H1 (cell line): ENCODE results near the gene SORCS3. TPM values are rescaled to one million over a fixed set of nuclear protein-coding genes. Genes with fewer than 3 reads are reported as not detected.

Source experiments
- CTCF ChIA-PET: fragments of 300-600 bp; sonication (Branson Sonifier 250); formaldehyde crosslinking; loops from one replicate; lab custom pipeline; 2021; ENCODE audit not compliant: partially characterized antibody; lab: Charles Lee
- POLR2A ChIA-PET: fragments of 300-600 bp; sonication (Branson Sonifier 250); formaldehyde crosslinking; loops from one replicate; lab custom pipeline; 2021; ENCODE audit warnings: inconsistent platforms; ENCODE audit not compliant: partially characterized antibody; lab: Charles Lee
- DNase-seq, 2 experiments: peaks; one replicate each; pipeline versions ENCODE4 v3.0.0 to v3.0.0-alpha.2; 2010 to 2022; ENCODE audit warnings: low spot score in 2 of 2, low read depth in 1 of 2, mixed read lengths in 1 of 2
- FAIRE-seq: peaks from 2 replicates; lab custom pipeline; 2011; peaks lifted over from hg19 to GRCh38; lab: Jason Lieb, UNC
- H2AFZ ChIP-seq: 2 replicates; pipeline ENCODE4 v1.8.1; 2012; ENCODE audit warnings: low read length, inconsistent platforms
- H2AK5ac ChIP-seq: 2 replicates; pipeline ENCODE4 v1.6.1; 2013; ENCODE audit warnings: low read depth, low read length
- H2BK120ac ChIP-seq: replicated peaks from 2 replicates; pipeline ENCODE3; 2013; ENCODE audit warnings: low read depth, low read length, inconsistent platforms
- H2BK12ac ChIP-seq: 2 replicates; pipeline ENCODE4 v1.6.1; 2013; ENCODE audit warnings: low read depth, low read length
- H2BK15ac ChIP-seq: 2 replicates; pipeline ENCODE4 v1.6.1; 2013; ENCODE audit warnings: low read length
- H2BK20ac ChIP-seq: 2 replicates; pipeline ENCODE4 v1.6.1; 2013; ENCODE audit warnings: low read length
- H2BK5ac ChIP-seq: 2 replicates; pipeline ENCODE4 v1.6.1; 2013; ENCODE audit warnings: low read depth, low read length
- H3K14ac ChIP-seq: 2 replicates; pipeline ENCODE4 v1.6.1; 2013; ENCODE audit warnings: inconsistent platforms; ENCODE audit not compliant: insufficient read length
- H3K18ac ChIP-seq: 2 replicates; pipeline ENCODE4 v1.6.1; 2013; ENCODE audit warnings: low read length; ENCODE audit errors: extremely low read depth
- H3K23ac ChIP-seq: 2 replicates; pipeline ENCODE4 v1.6.1; 2013; ENCODE audit warnings: inconsistent platforms; ENCODE audit not compliant: insufficient read length
- H3K23me2 ChIP-seq: 2 replicates; pipeline ENCODE4 v1.6.1; 2013; ENCODE audit warnings: low read depth, low read length
- H3K27ac ChIP-seq: 2 replicates; pipeline ENCODE4 v1.6.1; 2011; ENCODE audit warnings: low read depth, low read length, inconsistent platforms
- H3K27me3 ChIP-seq, 4 experiments: replicated peaks in 1 of 4; 1 replicate in 1 of 4; 2 replicates in 3 of 4; pipeline versions ENCODE4 v1.6.1 to v1.8.1; 2011 to 2013; ENCODE audit warnings: low read length in 3 of 4, mild to moderate bottlenecking in 3 of 4, inconsistent platforms in 2 of 4, mixed read lengths in 2 of 4, moderate library complexity in 1 of 4; ENCODE audit not compliant: control insufficient read depth in 3 of 4, insufficient read depth in 3 of 4; ENCODE audit errors: extremely low read depth in 1 of 4
- H3K36me3 ChIP-seq, 4 experiments: 2 replicates each; pipeline versions ENCODE4 v1.6.1 to v1.8.1; 2011 to 2013; ENCODE audit warnings: mild to moderate bottlenecking in 4 of 4, low read length in 3 of 4, moderate library complexity in 2 of 4, control low read depth in 1 of 4, inconsistent platforms in 1 of 4; ENCODE audit not compliant: insufficient read depth in 4 of 4, control insufficient read depth in 2 of 4
- H3K4ac ChIP-seq: replicated peaks from 2 replicates; pipeline ENCODE3; 2013; ENCODE audit warnings: low read length, low read depth, mixed read lengths, inconsistent platforms; ENCODE audit not compliant: insufficient read length
- H3K4me1 ChIP-seq, 4 experiments: replicated peaks in 1 of 4; 1 replicate in 1 of 4; 2 replicates in 3 of 4; pipeline versions ENCODE4 v1.6.1 to v1.8.1; 2011 to 2013; ENCODE audit warnings: low read length in 3 of 4, inconsistent platforms in 2 of 4, mixed read lengths in 1 of 4; ENCODE audit not compliant: insufficient read depth in 4 of 4, control insufficient read depth in 3 of 4
- H3K4me2 ChIP-seq, 2 experiments: 2 replicates each; pipeline versions ENCODE4 v1.6.1 to v1.8.1; 2011 to 2013; ENCODE audit warnings: low read depth in 2 of 2, low read length in 2 of 2, control low read depth in 1 of 2, inconsistent platforms in 1 of 2, mild to moderate bottlenecking in 1 of 2; ENCODE audit not compliant: insufficient read depth in 1 of 2
- H3K4me3 ChIP-seq, 4 experiments: fragments of 200-600, 300-600 bp in 1 of 4; sonication (generic), shearing (Covaris generic), sonication (Bioruptor Twin) in 1 of 4; 2 replicates each; pipeline versions ENCODE4 v1.5.1 to v1.8.1; 2011 to 2016; ENCODE audit warnings: low read length in 4 of 4, low read depth in 3 of 4, control low read depth in 2 of 4, inconsistent platforms in 2 of 4, mild to moderate bottlenecking in 2 of 4, mixed read lengths in 1 of 4, moderate library complexity in 1 of 4; ENCODE audit not compliant: insufficient read depth in 2 of 4; ENCODE audit errors: extremely low read depth in 1 of 4
- H3K56ac ChIP-seq: replicated peaks from 2 replicates; pipeline ENCODE3; 2013; ENCODE audit warnings: low read depth, mild to moderate bottlenecking, mixed read lengths, low read length, inconsistent platforms; ENCODE audit not compliant: insufficient read length
- H3K79me1 ChIP-seq: 2 replicates; pipeline ENCODE4 v1.6.1; 2013; ENCODE audit warnings: low read depth, low read length, control low read depth
- H3K79me2 ChIP-seq, 2 experiments: 2 replicates each; pipeline versions ENCODE4 v1.6.1 to v1.8.1; 2012 to 2013; ENCODE audit warnings: low read length in 2 of 2, mild to moderate bottlenecking in 2 of 2, inconsistent platforms in 1 of 2; ENCODE audit not compliant: insufficient read depth in 2 of 2, control insufficient read depth in 1 of 2
- H3K9ac ChIP-seq, 4 experiments: replicated peaks in 1 of 4; 1 replicate in 1 of 4; 2 replicates in 3 of 4; pipeline versions ENCODE4 v1.6.1 to v1.8.1; 2011 to 2013; ENCODE audit warnings: low read depth in 3 of 4, low read length in 3 of 4, control low read depth in 2 of 4, mild to moderate bottlenecking in 2 of 4, moderate library complexity in 2 of 4, inconsistent platforms in 1 of 4; ENCODE audit errors: extremely low read depth in 1 of 4
- H3K9me3 ChIP-seq, 2 experiments: 2 replicates each; pipeline versions ENCODE4 v1.6.1 to v1.8.1; 2012 to 2013; ENCODE audit warnings: mild to moderate bottlenecking in 2 of 2, moderate library complexity in 2 of 2, control low read depth in 1 of 2, inconsistent platforms in 1 of 2, low read depth in 1 of 2, low read length in 1 of 2, mixed read lengths in 1 of 2; ENCODE audit not compliant: insufficient read depth in 2 of 2
- H4K20me1 ChIP-seq, 2 experiments: replicated peaks in 1 of 2; 2 replicates each; pipeline versions ENCODE3 to v1.8.1; 2011 to 2013; ENCODE audit warnings: inconsistent platforms in 2 of 2, low read length in 2 of 2, mild to moderate bottlenecking in 1 of 2; ENCODE audit not compliant: insufficient read depth in 2 of 2, control insufficient read depth in 1 of 2
- H4K5ac ChIP-seq: 2 replicates; pipeline ENCODE4 v1.6.1; 2013; ENCODE audit warnings: low read length, low read depth, mixed read lengths, inconsistent platforms; ENCODE audit not compliant: insufficient read length
- H4K8ac ChIP-seq: 2 replicates; pipeline ENCODE4 v1.8.0; 2013; ENCODE audit warnings: mild to moderate bottlenecking, moderate library complexity, low read length, inconsistent platforms; ENCODE audit not compliant: insufficient read depth; ENCODE audit errors: extremely low read depth
- H4K91ac ChIP-seq: replicated peaks from 2 replicates; pipeline ENCODE3; 2013; ENCODE audit warnings: low read length, mixed read lengths, inconsistent platforms; ENCODE audit not compliant: insufficient read length
- ATF2 ChIP-seq: IDR thresholded peaks from 2 replicates; pipeline ENCODE4 v1.6.1; 2012; ENCODE audit warnings: low read length, inconsistent platforms
- CTCF ChIP-seq, 3 experiments: IDR thresholded peaks; 1 replicate in 2 of 3; 2 replicates in 1 of 3; pipeline versions ENCODE4 v1.5.1 to v1.6.1; 2011; ENCODE audit warnings: low read length in 3 of 3, mild to moderate bottlenecking in 3 of 3, inconsistent platforms in 2 of 3, low read depth in 1 of 3, moderate library complexity in 1 of 3; ENCODE audit not compliant: insufficient read depth in 1 of 3; ENCODE audit errors: control extremely low read depth in 1 of 3
- EP300 ChIP-seq, 2 experiments: IDR thresholded peaks; 1 replicate in 1 of 2; 2 replicates in 1 of 2; pipeline ENCODE4 v1.6.1; 2011 to 2012; ENCODE audit warnings: low read depth in 2 of 2, low read length in 2 of 2, mild to moderate bottlenecking in 2 of 2, borderline replicate concordance in 1 of 2, inconsistent platforms in 1 of 2, moderate library complexity in 1 of 2
- HDAC2 ChIP-seq, 2 experiments: fragments of 300-600 bp in 1 of 2; sonication (generic) in 1 of 2; IDR thresholded peaks; 2 replicates each; pipeline ENCODE4 v1.6.1; 2011 to 2012; ENCODE audit warnings: low read depth in 2 of 2, low read length in 2 of 2, mild to moderate bottlenecking in 2 of 2, moderate library complexity in 2 of 2, borderline replicate concordance in 1 of 2, inconsistent platforms in 1 of 2
- NRF1 ChIP-seq: IDR thresholded peaks from 2 replicates; pipeline ENCODE4 v1.6.1; 2011; ENCODE audit warnings: mild to moderate bottlenecking, low read depth, low read length, improper control_type of control experiment
- RFX5 ChIP-seq: IDR thresholded peaks from 2 replicates; pipeline ENCODE4 v1.6.1; 2011; ENCODE audit warnings: low read depth, low read length, improper control_type of control experiment, borderline replicate concordance
- SP1 ChIP-seq: IDR thresholded peaks from 2 replicates; pipeline ENCODE4 v1.6.1; 2011; ENCODE audit warnings: low read depth, low read length
- SP2 ChIP-seq: IDR thresholded peaks from 2 replicates; pipeline ENCODE4 v1.6.1; 2012; ENCODE audit warnings: mild to moderate bottlenecking, low read length, inconsistent platforms
- SUZ12 ChIP-seq: fragments of 200-600 bp; sonication (generic); IDR thresholded peaks from 2 replicates; pipeline ENCODE4 v1.6.1; 2012; ENCODE audit warnings: mild to moderate bottlenecking, inconsistent platforms, low read length, moderate library complexity, mixed read lengths
- TBP ChIP-seq: IDR thresholded peaks from 2 replicates; pipeline ENCODE4 v1.6.1; 2011; ENCODE audit warnings: low read depth, low read length, improper control_type of control experiment
- WGBS, 2 experiments: shearing (Covaris generic) in 1 of 2; methylation state at CpG; one replicate each; pipeline versions ENCODE4 v1.1.6 to v1.1.7; 2013 to 2015; ENCODE audit warnings: low lambda C conversion rate in 2 of 2, mixed read lengths in 2 of 2, inconsistent platforms in 1 of 2, low coverage in 1 of 2, missing lambda C conversion rate in 1 of 2; ENCODE audit not compliant: insufficient replicate concordance in 2 of 2, insufficient coverage in 1 of 2, insufficient read length in 1 of 2; ENCODE audit errors: extremely low coverage in 1 of 2, missing lambda C conversion rate in 1 of 2; 5-methylcytosine and 5-hydroxymethylcytosine counted together
- polyA plus RNA-seq, 7 experiments: library from polyadenylated mRNA; depleted of rRNA in 3 of 7; stranded (reverse) in 5 of 7; unstranded in 2 of 7; fragments of >200 nt in 5 of 7; fragments of 200-250 nt in 2 of 7; gene quantifications; 1 replicate in 5 of 7; 2 replicates in 1 of 7; 4 replicates in 1 of 7; pipeline versions ENCODE4 v1.2.1 to v1.2.3, GENCODE V29; 2011 to 2013; ENCODE audit warnings: missing spikeins in 2 of 7, mixed read lengths in 2 of 7
- total RNA-seq: library from RNA; stranded (reverse); fragmentation: NEBNext Ultra II Directional; extraction: Animal tissue kit (Norgen Biotek cat#: 25700); gene quantifications from 2 replicates; pipeline ENCODE4 v1.2.1, GENCODE V29; 2021

The SORCS3 gene
- total and polyA plus RNA-seq, 2 of the 8 experiments (the other 6 are each of a cell fraction or from before 2014, with no cell fraction given) = 0.26 to 0.88 TPM

- H2BK20ac ChIP-seq = no peak overlapping the region
- no peaks in the 10 kb centered on the region for H3K27me3 ChIP-seq
- H2BK120ac ChIP-seq = no peak overlapping the region
- H4K91ac ChIP-seq = no peak overlapping the region
- H4K8ac ChIP-seq = no peak overlapping the region
- H3K79me1 ChIP-seq = no peaks in the 10 kb centered on the region
- H3K4me2 ChIP-seq = no peak overlapping the region
- CTCF ChIA-PET = no interaction called here
- no peak overlapping the region for H2AFZ ChIP-seq
- H4K20me1 ChIP-seq = no peaks in the 10 kb centered on the region
- FAIRE-seq = no peak
- H3K9ac ChIP-seq = no peak overlapping the region
- no peak overlapping the region for H3K4ac ChIP-seq
- H4K5ac ChIP-seq = no peak overlapping the region
- H2BK15ac ChIP-seq = no peak overlapping the region
- H3K79me2 ChIP-seq = no peaks in the 10 kb centered on the region
- no peaks in the 10 kb centered on the region for H3K23me2 ChIP-seq
- no peak overlapping the region for H3K27ac ChIP-seq
- POLR2A ChIA-PET = no interaction called here
- no peak overlapping the region for H3K4me3 ChIP-seq
- no peak overlapping the region for H2AK5ac ChIP-seq
- H3K18ac ChIP-seq = no peak overlapping the region
- H2BK5ac ChIP-seq = no peak overlapping the region
- H3K56ac ChIP-seq = no peak overlapping the region
- H3K36me3 ChIP-seq = no peaks in the 10 kb centered on the region
- H3K23ac ChIP-seq = no peak overlapping the region
- WGBS, 2 experiments = 88% methylated on average over 2 of the region's 2 CpGs; no CpG with 5 or more reads in 1 of the 2 experiments
- H2BK12ac ChIP-seq = no peak overlapping the region
- no peak overlapping the region for H3K14ac ChIP-seq
- no peaks in the 10 kb centered on the region for H3K4me1 ChIP-seq
- no peaks in the 10 kb centered on the region for H3K9me3 ChIP-seq
- no peak for DNase-seq
- TF ChIP-seq NRF1 (no peak), CTCF (IDR thresholded peaks at IDR 0.05; ENCODE audit: control extremely low read depth in 1 of 3, insufficient read depth in 1 of 3, low read depth in 1 of 3, low read length in 3 of 3) (no peak), SUZ12 (no peak), ATF2 (no peak), RFX5 (no peak), EP300 (IDR thresholded peaks at IDR 0.05; ENCODE audit: borderline replicate concordance in 1 of 2, low read depth in 2 of 2, low read length in 2 of 2) (no peak), HDAC2 (IDR thresholded peaks at IDR 0.05; ENCODE audit: borderline replicate concordance in 1 of 2, low read depth in 2 of 2, low read length in 2 of 2) (no peak), TBP (no peak), SP2 (no peak), SP1 (no peak)
Measured at GRCh38 chr10:104750291-104750690, 109.2 kb downstream of the SORCS3 start.
